GM21737 (cell line): ENCODE measurements around the gene GARRE1.
"Not testable (repeated sequence)": the region's sequence is repeated elsewhere in the genome, so short reads cannot be mapped to it uniquely, and the experiment has no call there.

Experiments used
- ATAC-seq: cut with Tn5 transposase; IDR thresholded peaks from one replicate; pipeline ENCODE4 v1.9.1; 2021; ENCODE audit warnings: mild to moderate bottlenecking, moderate library complexity; ENCODE audit not compliant: unreplicated experiment

The GARRE1 gene, protein sequence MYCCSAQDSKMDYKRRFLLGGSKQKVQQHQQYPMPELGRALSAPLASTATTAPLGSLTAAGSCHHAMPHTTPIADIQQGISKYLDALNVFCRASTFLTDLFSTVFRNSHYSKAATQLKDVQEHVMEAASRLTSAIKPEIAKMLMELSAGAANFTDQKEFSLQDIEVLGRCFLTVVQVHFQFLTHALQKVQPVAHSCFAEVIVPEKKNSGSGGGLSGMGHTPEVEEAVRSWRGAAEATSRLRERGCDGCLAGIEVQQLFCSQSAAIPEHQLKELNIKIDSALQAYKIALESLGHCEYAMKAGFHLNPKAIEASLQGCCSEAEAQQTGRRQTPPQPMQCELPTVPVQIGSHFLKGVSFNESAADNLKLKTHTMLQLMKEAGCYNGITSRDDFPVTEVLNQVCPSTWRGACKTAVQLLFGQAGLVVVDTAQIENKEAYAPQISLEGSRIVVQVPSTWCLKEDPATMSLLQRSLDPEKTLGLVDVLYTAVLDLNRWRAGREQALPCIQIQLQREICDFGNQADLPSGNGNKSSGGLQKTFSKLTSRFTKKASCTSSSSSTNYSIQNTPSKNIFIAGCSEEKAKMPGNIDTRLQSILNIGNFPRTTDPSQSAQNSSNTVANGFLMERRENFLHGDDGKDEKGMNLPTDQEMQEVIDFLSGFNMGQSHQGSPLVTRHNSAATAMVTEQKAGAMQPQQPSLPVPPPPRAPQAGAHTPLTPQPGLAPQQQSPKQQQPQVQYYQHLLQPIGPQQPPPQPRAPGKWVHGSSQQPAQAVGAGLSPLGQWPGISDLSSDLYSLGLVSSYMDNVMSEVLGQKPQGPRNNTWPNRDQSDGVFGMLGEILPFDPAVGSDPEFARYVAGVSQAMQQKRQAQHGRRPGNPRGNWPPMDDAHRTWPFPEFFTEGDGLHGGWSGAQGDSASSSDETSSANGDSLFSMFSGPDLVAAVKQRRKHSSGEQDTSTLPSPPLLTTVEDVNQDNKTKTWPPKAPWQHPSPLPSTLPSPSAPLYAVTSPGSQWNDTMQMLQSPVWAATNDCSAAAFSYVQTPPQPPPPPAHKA (N-terminal part only)

GRCh38 chr19:34254046-34254697 lies at the start of gene GARRE1:
TSS of gene GARRE1 (plus strand) at chr19:34254554. CDS start at chr19:34300474, 45,920 bp downstream.
- ATAC-seq = peak; percentile 83

DNA sequence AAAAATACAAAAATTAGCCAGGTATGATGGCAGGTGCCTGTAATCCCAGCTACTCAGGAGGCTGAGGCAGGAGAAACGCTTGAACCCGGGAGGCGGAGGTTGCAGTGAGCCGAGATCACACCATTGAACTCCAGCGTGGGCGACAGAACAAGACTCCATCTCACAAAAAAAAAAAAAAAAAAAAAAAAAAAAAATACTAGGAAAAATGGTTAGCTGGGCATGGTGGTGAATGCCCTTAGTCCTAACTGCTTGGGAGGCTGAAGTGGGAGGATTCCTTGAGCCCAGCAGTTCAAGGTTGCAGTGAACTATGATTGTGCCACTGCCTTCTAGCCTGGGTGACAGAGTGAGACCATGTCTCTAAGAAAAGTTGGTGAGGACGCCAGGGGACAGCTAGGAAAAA lies 49.0 kb upstream of the GARRE1 start:
- ATAC-seq = not testable (repeated sequence)

- no peak for ATAC-seq
Measured at GRCh38 chr19:34208291-34208884, 46.0 kb upstream of the GARRE1 start.

DNA sequence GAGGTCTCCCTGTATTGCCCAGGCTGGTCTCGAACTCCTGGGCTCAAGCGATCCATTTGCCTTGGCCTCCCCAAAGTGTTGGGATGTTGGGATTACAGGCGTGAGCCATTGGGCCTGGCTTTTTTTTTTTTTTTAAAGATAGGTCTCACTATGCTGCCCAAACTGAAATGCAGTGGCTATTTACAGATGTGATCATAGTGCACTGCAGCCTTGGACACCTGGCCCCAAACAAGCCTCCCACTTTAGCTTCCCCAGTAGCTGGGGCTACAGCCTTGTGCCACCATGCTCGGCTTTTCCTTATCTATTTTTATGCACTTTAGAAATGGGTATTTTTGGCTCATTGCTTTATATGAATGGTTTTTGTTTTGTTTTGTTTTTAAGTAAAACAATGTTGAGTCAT lies 44.6 kb upstream of the GARRE1 start:
- ATAC-seq = no peak

GRCh38 chr19:34213283-34213682 lies 41.1 kb upstream of the GARRE1 start:
- ATAC-seq = no peak

DNA sequence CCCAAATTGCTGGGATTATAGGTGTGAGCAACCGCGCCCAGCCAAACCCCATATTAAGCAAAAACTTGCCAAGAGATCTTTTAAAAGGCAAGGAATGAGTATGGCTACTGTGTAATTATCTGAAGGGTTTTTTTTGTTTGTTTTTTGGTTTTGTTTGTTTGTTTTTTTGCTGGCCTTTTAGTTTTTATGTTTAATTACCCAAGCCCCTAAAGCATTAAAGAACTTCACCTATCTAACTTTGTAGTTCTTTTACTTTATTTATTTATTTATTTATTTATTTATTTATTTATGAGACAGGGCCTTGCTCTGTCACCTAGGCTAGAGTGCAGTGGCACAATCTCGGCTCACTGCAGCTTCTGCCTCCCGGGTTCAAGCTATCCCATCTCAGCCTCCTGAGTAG lies 40.3 kb upstream of the GARRE1 start:
- ATAC-seq = no peak

DNA sequence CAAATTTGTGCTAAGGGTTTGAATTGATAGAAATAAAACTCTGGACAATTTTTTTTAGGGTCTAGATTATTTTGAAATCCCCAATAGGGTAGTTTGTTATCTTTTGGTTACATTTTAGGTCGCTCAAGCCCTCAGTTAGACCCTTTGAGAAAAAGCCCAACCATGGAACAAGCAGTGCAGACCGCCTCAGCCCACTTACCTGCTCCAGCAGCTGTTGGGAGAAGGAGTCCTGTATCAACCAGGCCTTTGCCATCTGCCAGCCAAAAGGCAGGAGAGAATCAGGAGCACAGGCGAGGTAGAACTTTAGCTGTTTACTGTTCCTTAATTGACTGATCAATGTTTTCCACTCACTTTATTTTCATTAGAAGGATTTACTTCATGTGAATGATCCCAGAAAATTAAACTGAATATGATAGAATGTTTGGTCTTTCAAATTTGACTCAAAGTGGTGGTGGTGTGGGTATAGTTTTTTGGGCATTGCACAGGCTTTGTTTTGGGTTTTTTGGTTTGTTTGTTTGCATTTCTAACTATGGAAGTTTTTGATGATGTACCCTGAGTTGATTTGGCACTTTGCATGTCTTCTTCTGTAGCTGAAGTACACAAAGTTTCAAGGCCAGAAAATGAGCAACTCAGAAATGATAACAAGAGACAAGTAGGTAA lies 39.2 kb upstream of the GARRE1 start:
- no peak for ATAC-seq

- ATAC-seq = no peak
Measured at GRCh38 chr19:34215666-34216038, 38.7 kb upstream of the GARRE1 start.

- ATAC-seq = not testable (repeated sequence)
Measured at GRCh38 chr19:34216745-34217219, 37.6 kb upstream of the GARRE1 start.

GRCh38 chr19:34217952-34218817 lies 36.2 kb upstream of the GARRE1 start:
- ATAC-seq = no peak

DNA sequence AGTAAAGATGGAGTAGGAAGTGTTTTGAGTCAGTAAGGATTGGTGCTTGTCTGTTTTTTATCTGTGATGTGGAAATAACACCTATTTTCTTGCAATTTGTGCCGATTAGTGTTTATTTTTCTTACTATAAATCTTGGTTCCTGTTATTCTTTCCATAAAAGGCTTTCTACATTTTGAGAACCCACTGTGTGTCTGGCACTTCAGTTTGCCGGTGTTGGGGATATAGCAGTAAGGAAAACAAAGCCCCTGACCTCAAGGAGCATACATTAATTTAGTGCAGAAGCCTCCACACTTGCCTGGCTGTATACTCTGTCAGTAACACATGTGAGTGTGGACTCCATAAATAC lies 35.6 kb upstream of the GARRE1 start:
- no peak for ATAC-seq

- no peak for ATAC-seq
Measured at GRCh38 chr19:34220472-34221063, 33.8 kb upstream of the GARRE1 start.

DNA sequence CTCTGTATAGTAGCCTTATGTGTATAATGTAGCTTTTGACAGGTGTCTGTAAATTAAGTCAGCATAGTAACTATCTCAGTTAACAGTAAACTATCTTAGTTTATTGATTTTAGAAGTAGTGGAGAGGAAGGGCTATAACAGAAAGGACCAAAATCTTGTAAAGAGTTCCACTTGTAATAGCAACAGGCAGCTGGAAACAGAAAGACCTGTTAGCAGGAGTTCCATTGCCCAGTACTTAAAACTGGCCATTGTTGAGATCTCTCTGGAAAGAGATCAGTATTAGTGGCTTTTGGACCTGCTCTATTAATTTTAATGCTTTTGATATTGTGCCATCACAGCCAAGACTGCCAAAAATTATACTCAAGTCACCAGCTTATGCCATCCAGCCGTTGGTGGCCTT lies 32.0 kb upstream of the GARRE1 start:
- ATAC-seq = no peak

- ATAC-seq = no peak
Measured at GRCh38 chr19:34224996-34225658, 29.2 kb upstream of the GARRE1 start.

DNA sequence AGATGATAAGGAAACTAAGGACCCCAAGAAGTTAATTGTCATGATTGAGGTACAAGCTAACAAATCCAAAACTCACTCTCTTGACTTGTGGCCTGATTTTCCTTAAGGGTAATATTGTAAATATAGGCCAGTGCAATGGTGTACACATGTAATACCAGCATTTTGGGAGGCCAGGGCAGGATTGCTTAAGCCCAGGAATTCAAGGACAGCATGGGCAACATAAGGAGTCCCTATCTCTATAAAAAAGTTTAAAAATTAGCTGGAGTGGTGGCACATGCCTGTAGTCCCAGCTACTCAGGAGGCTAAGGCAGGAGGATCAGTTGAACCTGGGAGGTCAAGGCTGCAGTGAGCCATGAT lies 28.7 kb upstream of the GARRE1 start:
- no peak for ATAC-seq

GRCh38 chr19:34226036-34226435 lies 28.3 kb upstream of the GARRE1 start:
- ATAC-seq = no peak

- no peak for ATAC-seq
Measured at GRCh38 chr19:34228347-34228746, 26.0 kb upstream of the GARRE1 start.

DNA sequence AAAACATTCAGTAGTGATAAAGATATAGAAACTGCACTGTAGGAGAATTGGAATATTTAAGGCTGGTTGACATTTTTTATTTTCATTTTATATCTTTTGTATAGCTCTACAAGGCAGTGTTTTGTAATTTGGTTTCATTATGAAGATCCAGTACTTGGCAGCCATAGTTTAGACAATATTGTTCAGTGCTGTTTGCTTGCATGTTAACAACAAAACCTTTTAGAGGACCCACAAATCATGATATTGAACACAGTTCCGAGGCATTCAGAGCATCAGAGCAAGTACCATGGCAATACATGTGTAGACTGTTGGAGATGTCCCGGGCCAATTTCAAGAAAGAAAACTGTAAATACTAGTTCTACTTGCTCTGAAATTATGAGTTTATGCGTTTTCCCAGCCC lies 25.6 kb upstream of the GARRE1 start:
- no peak for ATAC-seq
